Measurements from ENCODE around the gene VN1R5. TPM values are rescaled to one million over a fixed set of nuclear protein-coding genes. Genes with fewer than 3 reads are reported as not detected.

The VN1R5 gene
- not detected in 2 replicates for total RNA-seq

GRCh38 chr1:247255772-247256171, at the start of gene VN1R5:
TSS of gene VN1R5 (plus strand) at chr1:247256072.

Other genes with a start within 250 kb of the VN1R5 start
- 2.2 TPM in 1 of 2 replicates, not detected in the other for gene ZNF695, start 248.0 kb upstream of the VN1R5 start, total RNA-seq
- 2.7 and 3.4 TPM in 2 replicates for gene ZNF670, start 177.3 kb upstream of the VN1R5 start, total RNA-seq
- gene ZNF669, start 151.7 kb upstream of the VN1R5 start, total RNA-seq, result 9.4 and 15.9 TPM in 2 replicates
- gene ZNF124, start 84.1 kb upstream of the VN1R5 start, total RNA-seq, result 33.5 and 40.2 TPM in 2 replicates
- gene ZNF496, start 75.8 kb downstream of the VN1R5 start, total RNA-seq, result 15.9 and 22.8 TPM in 2 replicates
- gene NLRP3, start 160.1 kb downstream of the VN1R5 start, total RNA-seq, result 3.4 TPM in 1 of 2 replicates, not detected in the other
- gene OR2B11, start 202.0 kb downstream of the VN1R5 start, total RNA-seq, result not detected in 2 replicates

All from tracheal epithelial cell (primary cell).